Measurements from ENCODE around the gene MYEF2.

The MYEF2 gene

DNA sequence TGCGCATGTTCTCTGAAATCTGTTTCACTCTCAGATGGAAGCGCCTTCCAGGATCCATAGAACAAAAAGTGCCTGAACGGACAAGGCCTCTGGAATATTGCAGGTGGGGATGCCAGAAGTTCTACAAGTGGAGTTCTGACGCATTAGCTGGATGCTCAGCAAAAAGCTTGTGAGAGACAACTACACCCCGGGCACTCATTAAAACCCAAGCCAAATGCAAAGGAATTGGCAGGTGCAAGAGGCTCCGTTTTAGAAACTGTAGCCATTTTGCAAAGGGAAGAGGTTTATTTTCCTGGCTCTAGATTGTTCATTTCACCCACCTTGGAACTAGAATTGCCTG, 92.5 kb downstream of the MYEF2 start:
- DNase-seq, result no peak

- DNase-seq, result no peak
Measured at GRCh38 chr15:48084759-48085590, 93.1 kb downstream of the MYEF2 start.
